Activated naive CD8-positive, alpha-beta T cell treated with anti-CD3 and anti-CD28 coated beads, Interleukin-2, amount 50 U/mL, for 24 hours (primary cell): ENCODE measurements around the gene CHPF.

Experiments
- ATAC-seq: fragments of 150-1000 bp; cut with Tn5 transposase; one replicate; pipeline ENCODE4 v1.10.0; 2021
- DNase-seq: peaks from one replicate; pipeline ENCODE4 v3.0.0; 2021
- H3K27ac Mint-ChIP-seq: one replicate; pipeline ENCODE4 v1.8.0; 2021; ENCODE audit warnings: mild to moderate bottlenecking, mixed read lengths
- H3K27me3 Mint-ChIP-seq: one replicate; pipeline ENCODE4 v1.8.0; 2021; ENCODE audit warnings: mixed read lengths
- H3K36me3 Mint-ChIP-seq: one replicate; pipeline ENCODE4 v1.8.0; 2021; ENCODE audit warnings: low read depth, mixed read lengths
- H3K4me1 Mint-ChIP-seq: one replicate; pipeline ENCODE4 v1.8.0; 2021; ENCODE audit warnings: mixed read lengths
- H3K4me3 Mint-ChIP-seq: one replicate; pipeline ENCODE4 v1.8.0; 2021; ENCODE audit warnings: mild to moderate bottlenecking, moderate library complexity, mixed read lengths
- H3K9me3 Mint-ChIP-seq: one replicate; pipeline ENCODE4 v1.8.0; 2021; ENCODE audit warnings: mixed read lengths

Gene CHPF

GRCh38 chr2:219560893-219561178, 17.2 kb upstream of the CHPF start:
- H3K4me3 Mint-ChIP-seq: no peak overlapping the region
- H3K36me3 Mint-ChIP-seq: no peaks in the 10 kb centered on the region
- no peaks in the 10 kb centered on the region for H3K4me1 Mint-ChIP-seq
- no peaks in the 10 kb centered on the region for H3K9me3 Mint-ChIP-seq
- ATAC-seq (no peak), DNase-seq (no peak)
- no peak overlapping the region for H3K27ac Mint-ChIP-seq
- peaks cover 3% of the 10 kb centered on the region for H3K27me3 Mint-ChIP-seq

- Mint-ChIP-seq H3K9me3 (no peaks in the 10 kb centered on the region), H3K4me3 (no peak overlapping the region), H3K4me1 (no peaks in the 10 kb centered on the region), H3K27ac (no peak overlapping the region), H3K27me3 (peaks cover 5% of the 10 kb centered on the region), H3K36me3 (no peaks in the 10 kb centered on the region)
- ATAC-seq (no peak), DNase-seq (no peak)
Measured at GRCh38 chr2:219560037-219560892, 16.7 kb upstream of the CHPF start.

DNA sequence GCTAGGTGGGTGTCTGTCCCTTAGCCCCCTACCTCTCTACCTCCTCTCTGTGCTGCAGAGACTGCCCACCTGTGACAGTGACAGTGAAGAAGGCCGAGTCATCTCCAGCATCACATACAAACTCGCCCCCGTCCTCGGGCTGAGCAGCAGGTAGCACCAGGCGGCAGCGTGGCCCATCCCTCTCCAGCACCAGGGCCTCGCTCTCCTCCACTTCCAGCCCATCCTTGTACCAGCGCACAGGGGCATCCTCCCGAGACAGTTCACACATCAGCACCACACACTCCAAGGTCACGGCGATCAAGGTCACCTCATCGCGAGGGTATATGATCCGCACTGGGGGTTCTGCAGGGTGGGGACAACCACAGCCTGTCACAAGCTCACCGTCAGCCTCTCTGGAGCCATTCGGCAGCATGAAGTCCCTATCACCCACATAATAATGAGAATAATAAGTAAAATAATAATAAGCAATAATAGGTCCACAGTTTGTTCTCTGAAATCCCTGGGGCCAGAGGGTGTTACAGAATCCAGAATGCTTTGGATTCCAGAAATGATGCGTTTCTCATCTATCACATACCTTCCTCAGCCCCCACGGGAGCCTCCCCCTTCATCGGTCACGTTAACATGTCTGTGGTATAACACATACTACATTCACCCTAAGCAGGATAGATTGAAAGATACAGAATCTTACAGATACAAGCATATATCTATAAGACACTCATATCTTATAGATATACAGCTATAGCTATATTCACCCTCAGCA, 15.7 kb upstream of the CHPF start:
- ATAC-seq (no peak), DNase-seq (no peak)
- Mint-ChIP-seq H3K27me3 (peaks cover 12% of the 10 kb centered on the region), H3K27ac (no peak overlapping the region), H3K4me3 (no peak overlapping the region), H3K4me1 (no peaks in the 10 kb centered on the region), H3K9me3 (no peaks in the 10 kb centered on the region), H3K36me3 (no peaks in the 10 kb centered on the region)

- Mint-ChIP-seq H3K27me3 (peaks cover 23% of the 10 kb centered on the region), H3K4me1 (peaks cover 4% of the 10 kb centered on the region), H3K9me3 (no peaks in the 10 kb centered on the region), H3K27ac (no peak overlapping the region), H3K36me3 (no peaks in the 10 kb centered on the region), H3K4me3 (no peak overlapping the region)
- DNase-seq: no peak
- no peak for ATAC-seq
Measured at GRCh38 chr2:219557791-219558785, 14.5 kb upstream of the CHPF start.

DNA sequence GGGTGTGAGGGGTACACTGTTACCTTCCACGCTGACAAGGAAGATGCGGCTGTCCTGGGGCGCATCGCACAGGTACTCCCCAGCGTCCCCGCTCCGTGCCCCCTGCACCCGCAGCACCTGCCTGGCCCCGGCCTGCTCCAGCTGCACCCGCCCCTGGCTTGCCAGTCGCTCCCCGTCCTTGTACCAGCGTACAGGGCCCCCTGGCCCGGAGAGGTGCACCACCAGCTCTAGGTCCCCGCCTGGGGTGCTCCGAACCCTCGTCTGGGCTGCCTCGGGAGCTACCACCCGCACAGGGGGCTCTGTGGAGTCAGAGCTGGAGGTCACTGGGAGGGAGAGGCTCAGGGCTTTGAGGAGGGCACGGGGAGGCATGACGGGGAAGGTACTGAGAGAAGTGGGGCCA, 13.7 kb upstream of the CHPF start:
- no peak for ATAC-seq
- H3K27ac Mint-ChIP-seq: no peak overlapping the region
- H3K36me3 Mint-ChIP-seq: no peaks in the 10 kb centered on the region
- no peaks in the 10 kb centered on the region for H3K9me3 Mint-ChIP-seq
- H3K4me1 Mint-ChIP-seq: peaks cover 4% of the 10 kb centered on the region
- DNase-seq: no peak
- no peak overlapping the region for H3K4me3 Mint-ChIP-seq
- peaks cover 23% of the 10 kb centered on the region for H3K27me3 Mint-ChIP-seq

DNA sequence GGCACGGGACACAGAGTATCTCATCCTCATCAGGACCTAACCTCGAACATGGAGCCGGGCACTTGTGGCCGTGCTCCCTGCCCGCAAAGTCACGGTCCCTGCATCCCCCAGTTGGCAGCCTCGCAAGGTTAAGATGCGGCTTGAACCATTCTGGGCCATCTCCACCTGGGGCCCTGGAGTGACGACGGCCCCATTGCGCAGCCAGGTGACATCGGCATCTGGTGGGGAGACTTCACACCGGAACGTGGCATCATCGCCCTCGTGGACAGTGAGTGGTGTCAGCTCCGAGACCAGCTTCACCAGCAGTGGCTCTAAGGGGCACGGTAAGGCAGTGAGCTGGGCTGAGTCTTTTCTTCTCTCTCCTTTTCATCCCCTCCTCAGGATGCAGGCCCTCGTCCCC, 12.8 kb upstream of the CHPF start:
- Mint-ChIP-seq H3K27ac (no peak overlapping the region), H3K4me1 (peaks cover 6% of the 10 kb centered on the region), H3K27me3 (peaks cover 29% of the 10 kb centered on the region), H3K9me3 (no peaks in the 10 kb centered on the region), H3K36me3 (no peaks in the 10 kb centered on the region), H3K4me3 (no peak overlapping the region)
- DNase-seq (no peak), ATAC-seq (no peak)

GRCh38 chr2:219555956-219556355, 12.3 kb upstream of the CHPF start:
- Mint-ChIP-seq H3K9me3 (no peaks in the 10 kb centered on the region), H3K27ac (no peak overlapping the region), H3K4me3 (no peak overlapping the region), H3K4me1 (peaks cover 6% of the 10 kb centered on the region), H3K27me3 (peaks cover 34% of the 10 kb centered on the region), H3K36me3 (no peaks in the 10 kb centered on the region)
- ATAC-seq (no peak), DNase-seq (no peak)

GRCh38 chr2:219554350-219554749, 10.7 kb upstream of the CHPF start:
- H3K4me1 Mint-ChIP-seq: peaks cover 6% of the 10 kb centered on the region
- ATAC-seq: no peak
- no peaks in the 10 kb centered on the region for H3K9me3 Mint-ChIP-seq
- H3K27me3 Mint-ChIP-seq: peaks cover 40% of the 10 kb centered on the region
- H3K27ac Mint-ChIP-seq: no peak overlapping the region
- no peaks in the 10 kb centered on the region for H3K36me3 Mint-ChIP-seq
- H3K4me3 Mint-ChIP-seq: no peak overlapping the region
- DNase-seq: no peak

- no peaks in the 10 kb centered on the region for H3K9me3 Mint-ChIP-seq
- H3K4me1 Mint-ChIP-seq: peaks cover 6% of the 10 kb centered on the region
- H3K36me3 Mint-ChIP-seq: no peaks in the 10 kb centered on the region
- H3K27me3 Mint-ChIP-seq: peaks cover 40% of the 10 kb centered on the region
- no peak overlapping the region for H3K27ac Mint-ChIP-seq
- no peak for DNase-seq
- H3K4me3 Mint-ChIP-seq: peak overlapping the region; percentile 4
- ATAC-seq: no peak
Measured at GRCh38 chr2:219553463-219553963, 9.9 kb upstream of the CHPF start.

GRCh38 chr2:219553168-219553417, 9.5 kb upstream of the CHPF start:
- no peak for ATAC-seq
- Mint-ChIP-seq H3K4me1 (peaks cover 6% of the 10 kb centered on the region), H3K27ac (no peak overlapping the region), H3K36me3 (no peaks in the 10 kb centered on the region), H3K4me3 (peak overlapping the region; percentile 4), H3K27me3 (peaks cover 44% of the 10 kb centered on the region), H3K9me3 (no peaks in the 10 kb centered on the region)
- no peak for DNase-seq

- no peaks in the 10 kb centered on the region for H3K36me3 Mint-ChIP-seq
- H3K9me3 Mint-ChIP-seq: no peaks in the 10 kb centered on the region
- H3K27ac Mint-ChIP-seq: no peak overlapping the region
- peaks cover 6% of the 10 kb centered on the region for H3K4me1 Mint-ChIP-seq
- DNase-seq: peak; percentile 83
- H3K4me3 Mint-ChIP-seq: peak overlapping the region; percentile 63
- peak; percentile 82 for ATAC-seq
- peaks cover 44% of the 10 kb centered on the region for H3K27me3 Mint-ChIP-seq
Measured at GRCh38 chr2:219552382-219553167, 9.0 kb upstream of the CHPF start.

- peak overlapping the region; percentile 63 for H3K4me3 Mint-ChIP-seq
- ATAC-seq: peak; percentile 1
- no peaks in the 10 kb centered on the region for H3K9me3 Mint-ChIP-seq
- peak; percentile 18 for DNase-seq
- H3K36me3 Mint-ChIP-seq: no peaks in the 10 kb centered on the region
- H3K27ac Mint-ChIP-seq: no peak overlapping the region
- H3K27me3 Mint-ChIP-seq: peaks cover 44% of the 10 kb centered on the region
- H3K4me1 Mint-ChIP-seq: peaks cover 6% of the 10 kb centered on the region
Measured at GRCh38 chr2:219551441-219552381, 8.1 kb upstream of the CHPF start.

DNA sequence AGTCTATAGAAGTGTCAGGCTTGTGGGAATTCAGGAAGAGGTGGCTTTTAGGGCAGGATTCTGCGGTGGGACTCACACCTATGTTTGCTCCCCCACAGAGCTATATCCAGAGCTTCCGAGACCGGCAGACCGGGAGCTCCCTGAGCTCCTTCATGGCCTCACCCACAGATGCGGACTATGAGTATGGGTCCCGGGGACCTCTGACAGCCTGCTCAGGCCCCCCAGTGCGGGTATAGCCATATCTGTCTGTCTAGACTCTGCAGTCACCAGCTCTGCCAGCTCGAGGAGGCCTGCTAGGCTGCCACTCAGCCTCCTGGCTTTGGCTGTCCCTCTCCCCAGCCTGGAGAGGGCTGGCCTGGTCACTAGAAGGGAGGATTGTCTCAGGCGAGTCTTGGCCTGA, 6.0 kb upstream of the CHPF start:
- H3K27me3 Mint-ChIP-seq: peaks cover 49% of the 10 kb centered on the region
- ATAC-seq (no peak), DNase-seq (no peak)
- H3K36me3 Mint-ChIP-seq: no peaks in the 10 kb centered on the region
- no peak overlapping the region for H3K27ac Mint-ChIP-seq
- no peaks in the 10 kb centered on the region for H3K9me3 Mint-ChIP-seq
- H3K4me3 Mint-ChIP-seq: no peak overlapping the region
- peaks cover 8% of the 10 kb centered on the region for H3K4me1 Mint-ChIP-seq
